Measurements from ENCODE around the gene RUNX1.

The RUNX1 gene

GRCh38 chr21:35063428-35064172, 14.5 kb upstream of the RUNX1 start:
- no peaks in the 10 kb centered on the region for H3K27me3 ChIP-seq
- H3K9me3 ChIP-seq: no peaks in the 10 kb centered on the region
- H3K4me1 ChIP-seq (ENCODE audit: control insufficient read depth in 1 of 2, insufficient read depth in 1 of 2, low read depth in 1 of 2, low read length in 1 of 2): no peaks in the 10 kb centered on the region
- no peak overlapping the region for H3K27ac ChIP-seq
- no peak overlapping the region for H3K4me3 ChIP-seq (ENCODE audit: low read depth in 1 of 2, low read length in 1 of 2)
- no peak for TF ChIP-seq CTCF (IDR thresholded peaks at IDR 0.05)
- H3K36me3 ChIP-seq: no peaks in the 10 kb centered on the region

GRCh38 chr21:35062016-35062415, 12.9 kb upstream of the RUNX1 start:
- no peak overlapping the region for H3K4me3 ChIP-seq (ENCODE audit: low read depth in 1 of 2, low read length in 1 of 2)
- H3K9me3 ChIP-seq: no peaks in the 10 kb centered on the region
- H3K27ac ChIP-seq: no peak overlapping the region
- no peak for TF ChIP-seq CTCF (IDR thresholded peaks at IDR 0.05)
- H3K27me3 ChIP-seq: no peaks in the 10 kb centered on the region
- H3K36me3 ChIP-seq: no peaks in the 10 kb centered on the region
- no peaks in the 10 kb centered on the region for H3K4me1 ChIP-seq (ENCODE audit: control insufficient read depth in 1 of 2, insufficient read depth in 1 of 2, low read depth in 1 of 2, low read length in 1 of 2)

GRCh38 chr21:35059742-35060141, 10.6 kb upstream of the RUNX1 start:
- Histone ChIP-seq H3K4me3 (ENCODE audit: low read depth in 1 of 2, low read length in 1 of 2) (no peak overlapping the region), H3K9me3 (no peaks in the 10 kb centered on the region), H3K27me3 (no peaks in the 10 kb centered on the region), H3K36me3 (no peaks in the 10 kb centered on the region), H3K4me1 (ENCODE audit: control insufficient read depth in 1 of 2, insufficient read depth in 1 of 2, low read depth in 1 of 2, low read length in 1 of 2) (no peaks in the 10 kb centered on the region), H3K27ac (no peak overlapping the region)
- no peak for TF ChIP-seq CTCF (IDR thresholded peaks at IDR 0.05)

- H3K36me3 ChIP-seq: no peaks in the 10 kb centered on the region
- no peaks in the 10 kb centered on the region for H3K9me3 ChIP-seq
- no peak overlapping the region for H3K27ac ChIP-seq
- H3K4me3 ChIP-seq (ENCODE audit: low read depth in 1 of 2, low read length in 1 of 2): no peak overlapping the region
- no peaks in the 10 kb centered on the region for H3K27me3 ChIP-seq
- H3K4me1 ChIP-seq (ENCODE audit: control insufficient read depth in 1 of 2, insufficient read depth in 1 of 2, low read depth in 1 of 2, low read length in 1 of 2): no peaks in the 10 kb centered on the region
- no peak for TF ChIP-seq CTCF (IDR thresholded peaks at IDR 0.05)
Observed at GRCh38 chr21:35058058-35058457, 9.0 kb upstream of the RUNX1 start.

- Histone ChIP-seq H3K36me3 (no peaks in the 10 kb centered on the region), H3K4me1 (ENCODE audit: control insufficient read depth in 1 of 2, insufficient read depth in 1 of 2, low read depth in 1 of 2, low read length in 1 of 2) (peaks cover 0 to under 1% of the 10 kb centered on the region in 2 experiments), H3K9me3 (no peaks in the 10 kb centered on the region), H3K4me3 (ENCODE audit: low read depth in 1 of 2, low read length in 1 of 2) (no peak overlapping the region), H3K27me3 (no peaks in the 10 kb centered on the region), H3K27ac (no peak overlapping the region)
- no peak for TF ChIP-seq CTCF (IDR thresholded peaks at IDR 0.05)
Observed at GRCh38 chr21:35057428-35057827, 8.3 kb upstream of the RUNX1 start.
